Tibial artery (tissue), 4 donors: ENCODE measurements around the gene SLC38A10.

Experiments
- DNase-seq, 2 donors: peaks; one replicate each; pipeline ENCODE4 v3.0.0-alpha.2; 2019
- H3K27ac ChIP-seq, 2 donors: fragments of 200-600 bp; sonication (generic) in 1 of 2; 1 replicate in 1 of 2; 2 replicates in 1 of 2; pipeline ENCODE4 v1.5.1; 2018 to 2019; ENCODE audit warnings: mild to moderate bottlenecking in 1 of 2
- H3K27me3 ChIP-seq, 2 donors: fragments of 200-600 bp; sonication (generic) in 1 of 2; one replicate each; pipeline versions ENCODE4 v1.5.1 to v1.6.0; 2016 to 2019
- H3K36me3 ChIP-seq, 3 donors: fragments of 200-600 bp; sonication (generic) in 2 of 3; one replicate each; pipeline ENCODE4 v1.5.1; 2016 to 2019; ENCODE audit warnings: mild to moderate bottlenecking in 2 of 3
- H3K4me1 ChIP-seq, 4 donors: fragments of 200-600 bp; sonication (generic) in 2 of 4; 1 replicate in 3 of 4; 2 replicates in 1 of 4; pipeline ENCODE4 v1.5.1; 2016 to 2019
- H3K4me3 ChIP-seq, 2 donors: fragments of 200-600 bp; sonication (generic) in 1 of 2; 1 replicate in 1 of 2; 2 replicates in 1 of 2; pipeline ENCODE4 v1.5.1; 2018 to 2019; ENCODE audit warnings: mild to moderate bottlenecking in 2 of 2
- H3K9me3 ChIP-seq, 3 donors: fragments of 200-600 bp; sonication (generic) in 1 of 3; one replicate each; pipeline ENCODE4 v1.5.1; 2016 to 2019
- CTCF ChIP-seq, 2 experiments: fragments of 200-600 bp in 1 of 2; fragments of 450-650 bp in 1 of 2; IDR thresholded peaks; one replicate each; pipeline ENCODE4 v1.5.1; 2017 to 2019; ENCODE audit warnings: antibody characterized with exemption in 2 of 2, mild to moderate bottlenecking in 1 of 2, moderate library complexity in 1 of 2
- intact Hi-C: fragments of 100-400 bp; cut with DNase I; formaldehyde crosslinking; loops from one replicate; pipeline ENCODE4 v1.15.0; 2023; ENCODE audit warnings: low total_unique reads

SLC38A10 gene

GRCh38 chr17:81246679-81247338, 48.3 kb downstream of the SLC38A10 start:
- H3K4me3 ChIP-seq: no peak overlapping the region
- no peak for TF ChIP-seq CTCF (IDR thresholded peaks at IDR 0.05)
- H3K36me3 ChIP-seq: peaks cover 17 to 53% (median 31%) of the 10 kb centered on the region in 3 donors
- H3K27ac ChIP-seq: no peak overlapping the region
- intact Hi-C loops: no loop called here
- peaks cover 0 to 6% (median 0%) of the 10 kb centered on the region in 4 donors for H3K4me1 ChIP-seq
- H3K27me3 ChIP-seq: no peaks in the 10 kb centered on the region
- no peaks in the 10 kb centered on the region for H3K9me3 ChIP-seq
- no peak for DNase-seq

- no peak for TF ChIP-seq CTCF (IDR thresholded peaks at IDR 0.05)
- DNase-seq: no peak
- intact Hi-C loops: no loop called here
These were observed 48.8 kb downstream of the SLC38A10 start for GRCh38 chr17:81246343-81246670.

GRCh38 chr17:81245665-81246342, 49.3 kb downstream of the SLC38A10 start:
- Histone ChIP-seq H3K36me3 (peaks cover 11 to 52% (median 21%) of the 10 kb centered on the region in 3 donors), H3K27me3 (no peaks in the 10 kb centered on the region), H3K4me1 (peaks cover 0 to 14% (median under 1%) of the 10 kb centered on the region in 4 donors), H3K27ac (no peak overlapping the region), H3K9me3 (no peaks in the 10 kb centered on the region), H3K4me3 (no peak overlapping the region)
- no peak for TF ChIP-seq CTCF (IDR thresholded peaks at IDR 0.05)
- no peak for DNase-seq
- intact Hi-C loops: no loop called here

More at GRCh38 chr17:81246343-81246670, 48.8 kb downstream of the SLC38A10 start:
- Histone ChIP-seq H3K4me3 (no peak overlapping the region), H3K36me3 (peaks cover 15 to 53% (median 26%) of the 10 kb centered on the region in 3 donors), H3K27ac (no peak overlapping the region), H3K4me1 (peaks cover 0 to 11% (median 0%) of the 10 kb centered on the region in 4 donors), H3K27me3 (no peaks in the 10 kb centered on the region), H3K9me3 (no peaks in the 10 kb centered on the region)

GRCh38 chr17:81245024-81245664, 50.0 kb downstream of the SLC38A10 start:
- peaks cover 5 to 46% (median 15%) of the 10 kb centered on the region in 3 donors for H3K36me3 ChIP-seq
- H3K4me1 ChIP-seq: peaks cover 0 to 21% (median 5%) of the 10 kb centered on the region in 4 donors
- intact Hi-C loops: no loop called here
- no peak overlapping the region for H3K27ac ChIP-seq
- no peaks in the 10 kb centered on the region for H3K9me3 ChIP-seq
- no peak overlapping the region for H3K4me3 ChIP-seq
- TF ChIP-seq CTCF (IDR thresholded peaks at IDR 0.05): no peak
- no peak for DNase-seq
- no peaks in the 10 kb centered on the region for H3K27me3 ChIP-seq

GRCh38 chr17:81244358-81245023, 50.6 kb downstream of the SLC38A10 start:
- Histone ChIP-seq H3K4me1 (peaks cover 0 to 28% (median 10%) of the 10 kb centered on the region in 4 donors), H3K27me3 (no peaks in the 10 kb centered on the region), H3K27ac (no peak overlapping the region), H3K4me3 (no peak overlapping the region), H3K9me3 (no peaks in the 10 kb centered on the region), H3K36me3 (peaks cover under 1 to 39% (median 8%) of the 10 kb centered on the region in 3 donors)
- intact Hi-C loops: no loop called here
- no peak for TF ChIP-seq CTCF (IDR thresholded peaks at IDR 0.05)
- DNase-seq: no peak
